Daoy (cell line): ENCODE results near the gene ARNT2. TPM values are rescaled to one million over a fixed set of nuclear protein-coding genes. Genes with fewer than 3 reads are reported as not detected.

Experiments used
- DNase-seq: peaks from one replicate; pipeline ENCODE4 v3.0.0-alpha.2; 2015; ENCODE audit warnings: low read depth
- total RNA-seq: library from RNA; depleted of rRNA; stranded (reverse); fragments of >200 nt; shearing (Covaris generic); gene quantifications from 2 replicates; pipeline ENCODE4 v1.2.3, GENCODE V29; 2014

The ARNT2 gene
- total RNA-seq, 1 experiment from 2014 or later = 8.0 TPM

GRCh38 chr15:80441714-80442113 is 37.5 kb downstream of the ARNT2 start:
- DNase-seq = no peak

GRCh38 chr15:80442728-80443403 is 38.7 kb downstream of the ARNT2 start:
- no peak for DNase-seq

- no peak for DNase-seq
Measured at GRCh38 chr15:80444680-80445251, 40.6 kb downstream of the ARNT2 start.

GRCh38 chr15:80445300-80446041 is 41.3 kb downstream of the ARNT2 start:
- DNase-seq = no peak

GRCh38 chr15:80447077-80447476 is 42.9 kb downstream of the ARNT2 start:
- no peak for DNase-seq

GRCh38 chr15:80449825-80450224 is 45.6 kb downstream of the ARNT2 start:
- no peak for DNase-seq

- DNase-seq = no peak
Measured at GRCh38 chr15:80450811-80451321, 46.7 kb downstream of the ARNT2 start.

- DNase-seq = no peak
Measured at GRCh38 chr15:80452166-80452565, 48.0 kb downstream of the ARNT2 start.

GRCh38 chr15:80455051-80455648 is 51.0 kb downstream of the ARNT2 start:
- no peak for DNase-seq

- peak; percentile 87 for DNase-seq
Measured at GRCh38 chr15:80455668-80456442, 51.7 kb downstream of the ARNT2 start.

GRCh38 chr15:80456517-80457492 is 52.6 kb downstream of the ARNT2 start:
- DNase-seq = no peak

- DNase-seq = no peak
Measured at GRCh38 chr15:80457896-80458295, 53.7 kb downstream of the ARNT2 start.

GRCh38 chr15:80458580-80458979 is 54.4 kb downstream of the ARNT2 start:
- no peak for DNase-seq

GRCh38 chr15:80459380-80459779 is 55.2 kb downstream of the ARNT2 start:
- no peak for DNase-seq

GRCh38 chr15:80459818-80460217 is 55.6 kb downstream of the ARNT2 start:
- no peak for DNase-seq

GRCh38 chr15:80461356-80462095 is 57.3 kb downstream of the ARNT2 start:
- DNase-seq = peak; percentile 42

GRCh38 chr15:80462111-80462510 is 57.9 kb downstream of the ARNT2 start:
- no peak for DNase-seq

GRCh38 chr15:80462836-80463512 is 58.8 kb downstream of the ARNT2 start:
- DNase-seq = no peak
